SU-DHL-6 (cell line): ENCODE results near the gene OR2A12.

Source experiments
- CTCF ChIP-seq: fragments of 200-600 bp; sonication (generic); IDR thresholded peaks from one replicate; pipeline ENCODE4 v1.5.1; 2017; ENCODE audit warnings: antibody characterized with exemption, mild to moderate bottlenecking, low read length, moderate library complexity; ENCODE audit not compliant: insufficient read depth, poor library complexity, severe bottlenecking
- EZH2phosphoT487 ChIP-seq: fragments of 200-600 bp; sonication (generic), shearing (Covaris generic); conservative IDR thresholded peaks from 2 replicates; pipeline ENCODE4 v1.6.1; 2018; ENCODE audit warnings: mild to moderate bottlenecking, antibody characterized with exemption, low read length, moderate library complexity, mixed read lengths

DNA sequence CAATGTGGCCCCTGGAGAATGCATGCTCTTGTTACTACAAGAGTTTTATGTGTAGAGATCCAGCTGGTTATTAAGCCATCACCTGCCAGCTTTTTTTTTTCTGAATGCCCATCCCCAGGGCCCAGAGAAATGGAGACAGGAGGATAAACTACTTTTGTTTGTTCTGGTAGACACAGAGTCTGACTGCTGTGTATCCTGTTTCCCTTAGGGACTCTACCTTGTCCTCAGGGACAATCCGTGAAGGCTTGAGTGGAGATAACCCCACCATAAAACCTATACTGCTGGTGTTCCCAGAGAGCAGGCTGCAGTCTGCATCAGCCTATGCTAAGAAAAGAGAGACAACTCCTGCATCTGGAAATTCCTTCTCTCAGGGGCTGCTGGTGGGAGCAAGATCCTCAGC lies 37.4 kb upstream of the OR2A12 start, which contains the start of gene OR2A5:
- no peak for TF ChIP-seq CTCF
- TF ChIP-seq EZH2phosphoT487: no peak
